Measurements from ENCODE around the gene MYOF. TPM values are rescaled to one million over a fixed set of nuclear protein-coding genes. Genes with fewer than 3 reads are reported as not detected.
A peak's percentile ranks its signal among the peaks of the same experiment; 100 is the strongest.
"Not testable (repeated sequence)": the region's sequence is repeated elsewhere in the genome, so short reads cannot be mapped to it uniquely, and the experiment has no call there.

The MYOF gene
- total and polyA plus RNA-seq, 2 of the 8 experiments (the other 6 are each of a cell fraction or from before 2014, with no cell fraction given): 0.98 to 2.3 TPM

- ChIA-PET POLR2A (ENCODE audit: partially characterized antibody) (interaction anchor here (1.8 kb wide), 1 partner anchor 11 kb away, joined by 6 read pairs; no protein-coding TSS in a partner anchor), CTCF (ENCODE audit: partially characterized antibody) (interaction anchor here (0.8 to 4.8 kb wide), 7 partner anchors 60 to 207 kb away, joined by 3 to 16 read pairs (median 4); no protein-coding TSS in a partner anchor)
- H3K9ac ChIP-seq (replicated peaks in 1 of 4; ENCODE audit: extremely low read depth in 1 of 4, low read depth in 3 of 4, low read length in 3 of 4); H3K4me3 ChIP-seq (ENCODE audit: extremely low read depth in 1 of 4, insufficient read depth in 2 of 4, low read depth in 3 of 4, low read length in 4 of 4); H3K4me2 ChIP-seq (ENCODE audit: insufficient read depth in 1 of 2, low read depth in 2 of 2, low read length in 2 of 2); H3K27ac ChIP-seq (ENCODE audit: low read depth, low read length); H3K9me3 ChIP-seq (ENCODE audit: insufficient read depth in 2 of 2, low read depth in 1 of 2, low read length in 1 of 2); H2AFZ ChIP-seq (ENCODE audit: low read length); H3K23ac ChIP-seq (ENCODE audit: insufficient read length); H3K56ac ChIP-seq (replicated peaks; ENCODE audit: insufficient read length, low read depth, low read length); DNase-seq (ENCODE audit: low read depth in 1 of 2, low spot score in 2 of 2); H3K79me1 ChIP-seq (ENCODE audit: low read depth, low read length); H3K79me2 ChIP-seq (ENCODE audit: control insufficient read depth in 1 of 2, insufficient read depth in 2 of 2, low read length in 2 of 2); H3K23me2 ChIP-seq (ENCODE audit: low read depth, low read length); FAIRE-seq; H4K5ac ChIP-seq (ENCODE audit: insufficient read length, low read depth, low read length); H3K14ac ChIP-seq (ENCODE audit: insufficient read length); H3K27me3 ChIP-seq (replicated peaks in 1 of 4; ENCODE audit: control insufficient read depth in 3 of 4, extremely low read depth in 1 of 4, insufficient read depth in 3 of 4, low read length in 3 of 4); H4K8ac ChIP-seq (ENCODE audit: extremely low read depth, insufficient read depth, low read length); H3K36me3 ChIP-seq (ENCODE audit: control insufficient read depth in 2 of 4, insufficient read depth in 4 of 4, low read length in 3 of 4); H3K18ac ChIP-seq (ENCODE audit: extremely low read depth, low read length); H4K20me1 ChIP-seq (replicated peaks in 1 of 2; ENCODE audit: control insufficient read depth in 1 of 2, insufficient read depth in 2 of 2, low read length in 2 of 2): not testable (repeated sequence)
- H3K4ac ChIP-seq (replicated peaks; ENCODE audit: insufficient read length, low read depth, low read length): peak overlapping the region; percentile 70
- peak overlapping the region; percentile 32; the same call in 1 of the 2 replicates for H2BK15ac ChIP-seq (ENCODE audit: low read length)
- H2BK120ac ChIP-seq (replicated peaks; ENCODE audit: low read depth, low read length): peak overlapping the region; percentile 91
- WGBS, 2 experiments (ENCODE audit: extremely low coverage in 1 of 2, insufficient coverage in 1 of 2, insufficient read length in 1 of 2, insufficient replicate concordance in 2 of 2, low coverage in 1 of 2, low lambda C conversion rate in 2 of 2, missing lambda C conversion rate in 1 of 2): 93% methylated on average over 11 of the region's 11 CpGs; no CpG with 5 or more reads in 1 of the 2 experiments
- peak overlapping the region; percentile 84 for H2AK5ac ChIP-seq (ENCODE audit: low read depth, low read length)
- peak overlapping the region; percentile 83; the same call in 1 of the 2 replicates for H2BK5ac ChIP-seq (ENCODE audit: low read depth, low read length)
- peak overlapping the region; percentile 96 for H4K91ac ChIP-seq (replicated peaks; ENCODE audit: insufficient read length, low read length)
- H2BK20ac ChIP-seq (ENCODE audit: low read length): peak overlapping the region; percentile 97
- H2BK12ac ChIP-seq (ENCODE audit: low read depth, low read length): peak overlapping the region; percentile 95; the same call in 1 of the 2 replicates
- H3K4me1 ChIP-seq (replicated peaks in 1 of 4; ENCODE audit: control insufficient read depth in 3 of 4, insufficient read depth in 4 of 4, low read length in 3 of 4): peaks cover 7 to 27% (median 19%) of the 10 kb centered on the region in 4 experiments
These were observed 197.9 kb downstream of the MYOF start for GRCh38 chr10:93284246-93284645.
